ENCODE results near the gene SAP130. TPM values are rescaled to one million over a fixed set of nuclear protein-coding genes. Genes with fewer than 3 reads are reported as not detected.

Gene SAP130
- total and polyA plus RNA-seq, 4 donors: 3.3 to 5.3 (median 4.5) TPM

GRCh38 chr2:127940641-127941040, 87.2 kb downstream of the SAP130 start:
- no peaks in the 10 kb centered on the region for H3K4me1 ChIP-seq (ENCODE audit: control insufficient read depth in 4 of 4, insufficient read depth in 4 of 4, low read length in 3 of 4)
- 88% methylated on average over 12 of the region's 12 CpGs for WGBS
- H3K36me3 ChIP-seq (ENCODE audit: control insufficient read depth in 4 of 4, insufficient read depth in 3 of 4, low read depth in 1 of 4, low read length in 3 of 4): peaks cover 18 to 39% (median 27%) of the 10 kb centered on the region in 4 donors
- H3K9me3 ChIP-seq (ENCODE audit: control insufficient read depth in 4 of 4, low read length in 3 of 4): no peaks in the 10 kb centered on the region
- H3K9ac ChIP-seq (ENCODE audit: low read depth in 1 of 2, low read length in 2 of 2): no peak overlapping the region
- DNase-seq (ENCODE audit: low spot score): no peak
- TF ChIP-seq EGR1 (IDR thresholded peaks at IDR 0.05; ENCODE audit: low read depth in 2 of 2): no peak
- no peak for TF ChIP-seq YY1 (IDR thresholded peaks at IDR 0.05)
- TF ChIP-seq ATF3 (IDR thresholded peaks at IDR 0.05): no peak
- TF ChIP-seq ZBTB33 (IDR thresholded peaks at IDR 0.05): no peak
- TF ChIP-seq CTCF (IDR thresholded peaks at IDR 0.05; ENCODE audit: low read depth, low read length, missing input control): no peak
- TF ChIP-seq REST (IDR thresholded peaks at IDR 0.05): no peak
- no peak for TF ChIP-seq FOXA2 (IDR thresholded peaks at IDR 0.05)
- H3K4me3 ChIP-seq (ENCODE audit: low read depth in 1 of 3, low read length in 3 of 3): no peak overlapping the region
- no peaks in the 10 kb centered on the region for H3K27me3 ChIP-seq (ENCODE audit: control insufficient read depth in 4 of 4, insufficient read depth in 4 of 4, low read length in 3 of 4)
- no peak overlapping the region for H3K27ac ChIP-seq (ENCODE audit: low read depth in 1 of 2, low read length in 2 of 2)

GRCh38 chr2:127935337-127935736, 92.5 kb downstream of the SAP130 start:
- H3K36me3 ChIP-seq (ENCODE audit: control insufficient read depth in 4 of 4, insufficient read depth in 3 of 4, low read depth in 1 of 4, low read length in 3 of 4): no peaks in the 10 kb centered on the region
- no peak overlapping the region for H3K4me3 ChIP-seq (ENCODE audit: low read depth in 1 of 3, low read length in 3 of 3)
- TF ChIP-seq TAF1 (conservative IDR thresholded peaks at IDR 0.05) (no peak), SP1 (IDR thresholded peaks at IDR 0.05) (no peak), JUND (IDR thresholded peaks at IDR 0.05) (no peak), RAD21 (IDR thresholded peaks at IDR 0.05) (no peak), EGR1 (IDR thresholded peaks at IDR 0.05; ENCODE audit: low read depth in 2 of 2) (no peak), MAX (IDR thresholded peaks at IDR 0.05) (no peak), NR2F2 (IDR thresholded peaks at IDR 0.05) (no peak)
- H3K9ac ChIP-seq (ENCODE audit: low read depth in 1 of 2, low read length in 2 of 2): no peak overlapping the region
- no peaks in the 10 kb centered on the region for H3K27me3 ChIP-seq (ENCODE audit: control insufficient read depth in 4 of 4, insufficient read depth in 4 of 4, low read length in 3 of 4)
- no peak overlapping the region for H3K27ac ChIP-seq (ENCODE audit: low read depth in 1 of 2, low read length in 2 of 2)
- DNase-seq (ENCODE audit: low spot score): no peak
- 95% methylated on average over 6 of the region's 6 CpGs for WGBS
- no peaks in the 10 kb centered on the region for H3K4me1 ChIP-seq (ENCODE audit: control insufficient read depth in 4 of 4, insufficient read depth in 4 of 4, low read length in 3 of 4)
- H3K9me3 ChIP-seq (ENCODE audit: control insufficient read depth in 4 of 4, low read length in 3 of 4): no peaks in the 10 kb centered on the region
